ENCODE data around the gene MFSD6L. TPM values are rescaled to one million over a fixed set of nuclear protein-coding genes. Genes with fewer than 3 reads are reported as not detected.
A peak's percentile ranks its signal among the peaks of the same experiment; 100 is the strongest.

Gene MFSD6L
- total RNA-seq, 1 donor from 2014 or later = not detected

- H3K27ac ChIP-seq = no peak overlapping the region
- no peak for TF ChIP-seq CTCF (IDR thresholded peaks at IDR 0.05)
- peak in 1 of 2 donors; percentile 44 for DNase-seq (ENCODE audit: low spot score in 2 of 2)
- no peaks in the 10 kb centered on the region for H3K4me1 ChIP-seq
- H3K36me3 ChIP-seq = no peaks in the 10 kb centered on the region
- intact Hi-C loops (cut with DNase I) = no loop called here
- no peaks in the 10 kb centered on the region for H3K9me3 ChIP-seq
- peaks cover 5% of the 10 kb centered on the region for H3K27me3 ChIP-seq
- H3K4me3 ChIP-seq = no peak overlapping the region
Measured at GRCh38 chr17:8835631-8836364, 36.6 kb upstream of the MFSD6L start.

- intact Hi-C loops (cut with DNase I) = no loop called here
- Histone ChIP-seq H3K27ac (no peak overlapping the region), H3K9me3 (no peaks in the 10 kb centered on the region), H3K4me3 (no peak overlapping the region), H3K36me3 (no peaks in the 10 kb centered on the region), H3K4me1 (no peaks in the 10 kb centered on the region), H3K27me3 (peaks cover 5% of the 10 kb centered on the region)
- TF ChIP-seq CTCF (IDR thresholded peaks at IDR 0.05) = no peak
- peak in 1 of 2 donors; percentile 37 for DNase-seq (ENCODE audit: low spot score in 2 of 2)
Measured at GRCh38 chr17:8835106-8835505, 35.9 kb upstream of the MFSD6L start.

DNA sequence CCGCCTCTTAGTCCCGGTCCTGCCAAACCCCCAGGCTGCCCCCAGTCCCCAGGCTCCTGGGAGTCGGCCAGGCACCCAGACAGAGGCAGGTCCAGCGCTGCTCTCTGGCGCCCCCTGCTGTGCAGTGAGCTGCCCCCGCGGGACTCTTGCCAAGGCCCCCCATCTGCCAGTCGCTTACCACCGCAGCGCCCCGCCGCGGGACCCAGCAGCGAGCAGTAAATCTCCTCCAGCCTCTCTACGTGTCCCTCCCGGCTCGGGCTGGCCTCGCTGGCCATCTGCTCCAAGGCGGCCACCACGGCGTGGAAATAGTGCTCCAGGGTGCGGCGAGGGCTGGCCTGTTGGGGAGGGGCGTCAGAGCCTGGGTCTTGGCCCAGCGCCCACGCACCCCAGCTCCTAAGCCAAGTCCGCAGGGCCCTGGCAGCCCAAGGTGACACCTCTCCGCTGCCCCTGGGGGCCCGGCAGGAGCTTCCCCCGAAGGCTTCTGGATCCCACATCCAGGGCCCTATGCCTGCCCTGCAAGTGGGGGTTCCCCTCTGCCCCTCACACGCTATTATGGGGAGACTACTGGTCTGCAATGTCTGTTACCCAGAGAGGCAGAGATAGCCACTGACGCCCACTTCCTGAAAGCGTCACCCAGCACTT lies 33.7 kb upstream of the MFSD6L start:
- Histone ChIP-seq H3K27ac (no peak overlapping the region), H3K9me3 (no peaks in the 10 kb centered on the region), H3K4me1 (no peaks in the 10 kb centered on the region), H3K36me3 (no peaks in the 10 kb centered on the region), H3K27me3 (peaks cover 5% of the 10 kb centered on the region), H3K4me3 (no peak overlapping the region)
- no peak for DNase-seq (ENCODE audit: low spot score in 2 of 2)
- peak; percentile 4 to 35 (median 8) for TF ChIP-seq CTCF (IDR thresholded peaks at IDR 0.05)
- intact Hi-C loops (cut with DNase I) = no loop called here

GRCh38 chr17:8831234-8831849 lies 32.2 kb upstream of the MFSD6L start:
- no peaks in the 10 kb centered on the region for H3K4me1 ChIP-seq
- no peak for TF ChIP-seq CTCF (IDR thresholded peaks at IDR 0.05)
- H3K9me3 ChIP-seq = no peaks in the 10 kb centered on the region
- H3K4me3 ChIP-seq = no peak overlapping the region
- no peak for DNase-seq (ENCODE audit: low spot score in 2 of 2)
- peaks cover 5% of the 10 kb centered on the region for H3K27me3 ChIP-seq
- H3K36me3 ChIP-seq = no peaks in the 10 kb centered on the region
- intact Hi-C loops (cut with DNase I) = no loop called here
- H3K27ac ChIP-seq = no peak overlapping the region

- H3K9me3 ChIP-seq = no peaks in the 10 kb centered on the region
Measured at GRCh38 chr17:8830141-8830540, 31.0 kb upstream of the MFSD6L start.

More at GRCh38 chr17:8830141-8830540, 31.0 kb upstream of the MFSD6L start:
- TF ChIP-seq CTCF (IDR thresholded peaks at IDR 0.05) = no peak
- H3K36me3 ChIP-seq = no peaks in the 10 kb centered on the region
- intact Hi-C loops (cut with DNase I) = no loop called here
- DNase-seq (ENCODE audit: low spot score in 2 of 2) = peak in 1 of 2 donors; percentile 15
- H3K4me1 ChIP-seq = no peaks in the 10 kb centered on the region
- peaks cover 5% of the 10 kb centered on the region for H3K27me3 ChIP-seq
- H3K27ac ChIP-seq = no peak overlapping the region
- H3K4me3 ChIP-seq = no peak overlapping the region
